Esophagus mucosa (tissue), 1 donor: ENCODE measurements around the gene KCNH1. TPM values are rescaled to one million over a fixed set of nuclear protein-coding genes. Genes with fewer than 3 reads are reported as not detected.
A peak's percentile ranks its signal among the peaks of the same experiment; 100 is the strongest.
"Not testable (repeated sequence)": the region's sequence is repeated elsewhere in the genome, so short reads cannot be mapped to it uniquely, and the experiment has no call there.

Experiments used
- ATAC-seq: fragments of 200-7000 bp; cut with Tn5 transposase; one replicate; pipeline ENCODE4 v1.9.1; 2020
- total RNA-seq: library from RNA; stranded (reverse); gene quantifications from one replicate; pipeline ENCODE4 v1.2.4, GENCODE V29; 2023
- donor health status: DM: yes; HTN: yes; CAD: no.

The KCNH1 gene
- total RNA-seq, 1 donor from 2014 or later = 1.2 TPM

DNA sequence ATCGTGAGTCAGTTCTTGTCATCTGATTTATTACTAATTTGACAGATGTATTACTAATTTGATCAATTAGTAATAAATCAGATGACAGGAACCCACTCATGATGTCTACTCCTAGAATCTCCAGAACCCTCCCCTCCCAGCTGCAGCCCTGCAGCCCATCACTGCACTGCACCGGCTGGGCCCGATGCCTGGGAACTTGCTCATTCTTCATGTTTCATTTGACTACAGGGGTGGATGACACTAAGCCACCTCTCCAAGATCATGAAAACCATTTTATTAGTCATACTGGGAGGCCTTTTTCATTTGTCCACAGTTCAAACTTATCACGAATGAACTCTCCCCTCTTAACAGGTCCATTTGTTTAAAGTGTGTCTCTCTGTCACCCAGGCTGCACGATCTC lies 41.0 kb downstream of the KCNH1 start:
- no peak for ATAC-seq

DNA sequence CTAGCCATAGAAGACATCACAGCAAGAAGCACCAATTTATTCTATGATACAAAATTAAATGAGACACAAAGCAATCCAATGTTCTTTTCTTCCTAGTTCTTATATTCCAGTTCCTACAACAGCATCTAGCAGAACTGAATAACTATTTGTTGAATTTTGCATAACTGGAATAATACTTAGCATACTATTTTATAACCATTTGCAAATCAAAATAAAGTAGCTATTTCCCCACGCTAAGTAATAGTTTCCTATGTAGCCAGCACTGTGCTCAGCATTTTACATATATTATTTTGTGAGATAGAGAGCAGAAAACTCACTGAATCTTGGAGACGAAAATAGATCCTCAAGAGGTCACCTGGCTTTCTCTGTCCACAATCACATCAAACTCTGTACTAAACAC lies 42.1 kb downstream of the KCNH1 start:
- no peak for ATAC-seq

DNA sequence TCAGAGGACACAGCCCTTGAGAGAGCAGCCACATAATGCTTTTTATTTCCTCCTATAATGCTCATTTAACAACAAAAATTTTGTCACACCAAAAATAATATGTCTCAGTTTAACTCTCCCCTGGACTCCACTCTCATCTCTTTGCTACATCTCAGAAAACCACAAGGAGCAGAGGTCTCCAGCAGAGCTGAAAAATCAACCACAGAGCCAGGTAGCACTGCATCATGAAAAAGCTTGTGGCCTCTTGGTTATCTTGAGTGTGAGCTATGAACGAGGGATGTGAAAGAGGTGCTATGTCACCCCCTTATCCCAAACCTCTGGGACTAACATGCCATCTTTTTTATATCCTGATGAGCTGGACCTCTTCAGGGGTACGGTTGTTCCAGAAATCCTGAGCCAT lies 44.4 kb downstream of the KCNH1 start:
- ATAC-seq = no peak

DNA sequence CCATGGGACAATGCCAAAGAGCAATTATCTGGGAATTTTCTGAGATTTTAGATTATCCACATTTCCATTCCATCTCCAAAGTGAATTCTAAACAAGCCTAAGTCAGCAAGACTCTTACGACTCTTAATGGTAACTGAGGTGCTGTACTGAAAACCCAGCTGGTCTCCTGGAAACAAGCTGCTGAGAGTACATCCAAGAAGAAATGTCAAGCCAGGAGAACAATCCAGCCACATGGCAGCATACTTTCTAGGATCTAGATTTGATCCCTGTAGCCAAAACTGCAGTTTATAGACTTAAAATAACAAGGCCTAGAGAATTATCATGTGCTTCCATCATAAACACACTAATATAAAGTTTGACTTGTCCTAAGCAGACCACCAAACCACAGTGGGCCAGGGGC lies 45.8 kb downstream of the KCNH1 start:
- no peak for ATAC-seq

DNA sequence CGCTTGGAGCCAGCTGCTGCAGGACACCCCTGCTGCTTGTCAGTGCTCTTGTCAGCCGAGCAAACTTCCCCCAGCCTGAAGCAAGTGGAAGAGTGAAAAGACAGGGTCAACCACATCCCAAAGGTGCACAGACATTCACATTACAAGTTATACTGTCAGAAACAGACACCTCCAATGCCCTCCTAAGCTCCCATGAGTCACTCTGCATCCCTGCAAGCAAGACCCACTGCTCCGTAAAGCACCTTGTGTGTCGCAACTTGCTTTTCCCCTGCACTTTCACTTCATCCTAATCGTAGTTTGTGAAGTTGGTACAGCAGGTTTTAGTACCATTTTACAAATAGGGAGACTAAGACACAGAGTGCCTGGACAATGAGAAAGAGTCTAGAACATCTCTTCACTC lies 51.1 kb downstream of the KCNH1 start:
- ATAC-seq = peak; percentile 60

DNA sequence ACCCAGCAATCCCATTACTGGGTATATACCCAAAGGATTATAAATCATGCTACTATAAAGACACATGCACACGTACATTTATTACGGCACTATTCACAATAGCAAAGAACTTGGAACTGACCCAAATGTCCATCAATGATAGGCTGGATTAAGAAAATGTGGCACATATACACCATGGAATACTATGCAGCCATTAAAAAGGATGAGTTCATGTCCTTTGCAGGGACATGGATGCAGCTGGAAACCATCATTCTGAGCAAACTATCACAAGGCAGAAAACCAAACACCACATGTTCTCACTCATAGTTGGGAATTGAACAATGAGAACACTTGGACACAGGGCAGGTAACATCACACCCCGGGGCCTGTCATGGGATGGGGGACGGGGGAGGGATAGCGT lies 52.5 kb downstream of the KCNH1 start:
- not testable (repeated sequence) for ATAC-seq

DNA sequence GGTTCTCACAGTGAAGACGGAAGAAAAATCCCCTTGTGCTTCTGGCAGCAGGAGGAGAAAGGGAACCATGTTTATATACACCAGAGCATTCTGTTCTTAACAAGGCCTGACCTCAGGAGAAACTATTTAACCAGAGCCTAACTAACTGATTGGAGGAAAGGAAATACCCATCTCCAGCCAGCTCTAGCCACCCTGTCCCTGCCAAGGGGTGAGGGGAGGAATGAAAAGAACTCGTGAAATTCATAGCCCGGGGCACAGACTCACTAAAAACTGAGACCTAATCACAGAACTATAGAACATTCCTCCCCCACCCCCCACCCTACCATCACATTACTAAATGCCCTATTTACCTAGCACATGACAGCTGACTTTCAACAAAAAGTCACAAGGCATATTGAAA lies 65.0 kb downstream of the KCNH1 start:
- no peak for ATAC-seq

DNA sequence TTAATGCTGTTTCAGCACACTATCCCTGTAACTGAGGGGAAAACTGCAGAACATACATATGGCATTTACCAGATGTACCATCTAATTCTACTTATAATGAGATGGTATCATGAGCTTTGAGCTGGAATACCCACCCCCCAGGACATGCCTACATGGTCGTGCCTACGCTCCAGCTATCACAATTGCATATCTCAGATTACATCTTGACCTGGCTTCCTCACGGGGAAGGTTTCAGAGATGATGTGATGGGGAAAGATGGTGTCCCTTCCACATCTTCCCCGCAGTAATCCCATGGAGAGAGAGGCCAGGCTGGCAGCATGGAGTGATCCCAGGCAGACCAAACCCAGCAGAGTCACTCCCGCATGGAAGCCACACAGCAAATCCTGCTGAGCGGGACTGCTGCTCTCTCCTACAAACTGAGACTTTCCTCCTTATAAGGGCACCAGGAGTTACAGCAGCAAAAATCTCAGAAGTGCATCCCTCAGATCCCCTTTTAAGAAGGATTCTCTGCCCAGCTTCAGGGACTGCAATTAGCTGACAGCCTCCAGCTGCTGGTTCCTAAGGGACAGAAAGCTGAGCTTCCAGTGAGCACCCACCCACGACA lies 67.1 kb downstream of the KCNH1 start:
- ATAC-seq = no peak

DNA sequence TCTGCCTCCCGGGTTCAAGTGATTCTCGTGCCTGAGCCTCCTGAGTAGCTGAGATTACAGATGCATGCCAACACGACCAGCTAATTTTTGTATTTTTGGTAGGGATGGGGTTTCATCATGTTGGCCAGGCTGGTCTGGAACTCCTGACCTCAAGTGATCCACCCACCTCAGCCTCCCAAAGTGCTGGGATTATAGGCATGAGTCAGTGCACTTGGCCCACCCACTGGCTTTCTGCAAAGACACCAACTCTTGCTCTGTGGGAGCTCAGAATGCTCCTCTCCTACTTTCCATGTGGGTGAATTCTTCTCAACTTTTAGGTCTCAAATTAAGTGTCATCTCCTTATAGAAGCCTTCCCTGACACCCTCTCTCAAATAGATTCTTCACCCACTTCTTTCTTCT lies 92.1 kb downstream of the KCNH1 start:
- not testable (repeated sequence) for ATAC-seq

DNA sequence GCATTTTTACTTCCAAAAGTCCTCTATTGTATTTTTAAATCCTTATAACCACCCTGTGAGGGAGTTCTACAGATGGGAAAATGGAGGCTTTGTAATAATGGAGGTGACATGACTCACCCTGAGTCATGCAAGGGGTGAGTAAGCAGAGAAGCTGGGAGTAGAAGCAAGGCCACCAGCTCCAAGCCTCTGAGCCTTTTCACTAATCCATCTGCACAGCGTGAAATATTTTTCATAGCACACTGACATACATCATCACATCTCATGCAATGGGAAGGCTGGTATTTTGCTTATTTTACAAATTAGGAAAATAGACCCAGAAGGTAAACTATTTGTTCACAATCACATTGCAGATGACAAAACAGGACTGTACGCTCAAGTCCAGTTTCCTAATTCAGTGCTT lies 96.9 kb downstream of the KCNH1 start:
- ATAC-seq = peak; percentile 100

DNA sequence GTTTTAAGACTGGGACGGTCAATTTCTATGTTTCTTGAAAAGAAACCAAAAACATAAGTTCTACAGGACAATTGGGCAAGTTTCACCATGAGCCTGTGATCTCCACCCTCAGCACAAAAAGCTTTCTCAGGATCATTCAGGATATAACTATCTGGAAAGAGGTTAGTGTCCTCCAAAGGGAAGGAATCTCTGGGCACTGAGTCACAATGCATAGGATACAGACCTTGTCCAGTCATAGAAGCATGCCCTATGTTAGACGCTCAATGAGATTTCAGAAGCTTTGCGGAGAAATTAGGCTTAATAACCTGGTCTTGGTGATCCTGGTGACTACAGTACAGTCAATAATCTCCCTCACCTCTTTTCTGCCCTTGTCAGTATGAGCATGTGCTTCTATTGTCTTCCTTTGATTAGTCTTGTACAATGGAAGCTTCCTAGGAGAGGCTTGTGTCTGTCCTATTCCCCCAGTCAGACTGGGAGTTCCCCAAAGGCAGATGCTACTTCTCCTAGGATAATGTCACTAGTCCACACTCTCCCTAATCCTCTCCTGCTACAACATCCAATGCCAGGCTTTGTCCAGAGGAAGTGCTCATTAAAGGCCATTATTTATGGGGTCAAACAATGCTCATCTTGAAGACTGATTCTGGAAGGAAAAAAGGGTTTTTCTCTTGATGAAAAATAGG lies 97.4 kb downstream of the KCNH1 start:
- ATAC-seq = peak; percentile 52

DNA sequence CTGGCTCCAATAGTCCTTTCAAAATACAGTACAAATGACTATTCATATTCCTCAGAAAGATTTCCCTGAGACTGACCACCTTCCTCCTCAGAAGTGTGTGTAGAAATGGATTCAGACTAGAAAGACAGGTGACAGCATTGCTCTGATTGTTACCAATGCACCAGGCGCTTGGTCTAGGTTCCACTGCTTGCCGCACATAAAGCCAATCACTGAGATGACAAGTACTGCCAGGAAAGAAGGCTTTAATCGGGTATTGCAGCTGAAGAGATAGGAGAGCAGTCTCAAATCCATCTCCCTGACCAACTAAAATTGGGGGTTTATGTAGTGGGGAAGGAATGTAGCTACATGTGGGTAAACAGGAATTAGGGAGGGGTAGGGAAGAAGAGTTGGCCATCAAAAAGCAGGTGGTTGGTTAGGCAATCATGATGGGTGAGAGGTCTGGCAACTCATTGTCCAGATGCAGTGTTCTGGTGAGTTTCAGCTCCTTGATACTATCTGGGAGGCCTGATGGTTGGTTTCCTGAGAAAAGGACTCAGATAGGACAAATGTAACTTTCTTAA lies 98.0 kb downstream of the KCNH1 start:
- no peak for ATAC-seq

DNA sequence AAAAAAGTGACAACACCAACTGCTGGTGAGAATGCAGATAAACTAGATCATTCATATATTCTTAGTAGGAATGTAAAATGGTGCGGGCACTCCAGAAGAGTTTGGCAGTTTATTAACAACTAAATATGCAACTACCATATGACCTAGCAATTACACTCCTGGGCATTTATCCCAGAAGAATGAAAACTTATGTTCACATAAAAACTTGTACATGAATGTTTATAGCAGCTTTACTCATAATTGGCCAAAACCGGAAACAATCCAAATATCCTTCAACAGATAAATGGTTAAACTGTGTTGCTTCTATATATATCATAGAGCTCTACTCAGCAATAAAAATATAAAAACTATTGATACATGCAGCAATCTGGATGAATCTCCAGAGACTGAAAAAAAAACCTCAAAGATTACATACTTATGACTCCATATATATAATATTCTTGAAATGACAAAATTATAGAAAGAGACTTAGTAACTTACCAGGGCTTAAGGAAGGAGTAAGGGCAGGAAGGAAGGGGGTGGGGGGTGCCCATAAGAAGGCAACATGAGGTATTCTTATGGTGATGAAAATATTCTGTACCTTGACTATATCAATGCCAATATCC lies 99.9 kb downstream of the KCNH1 start:
- ATAC-seq = no peak

DNA sequence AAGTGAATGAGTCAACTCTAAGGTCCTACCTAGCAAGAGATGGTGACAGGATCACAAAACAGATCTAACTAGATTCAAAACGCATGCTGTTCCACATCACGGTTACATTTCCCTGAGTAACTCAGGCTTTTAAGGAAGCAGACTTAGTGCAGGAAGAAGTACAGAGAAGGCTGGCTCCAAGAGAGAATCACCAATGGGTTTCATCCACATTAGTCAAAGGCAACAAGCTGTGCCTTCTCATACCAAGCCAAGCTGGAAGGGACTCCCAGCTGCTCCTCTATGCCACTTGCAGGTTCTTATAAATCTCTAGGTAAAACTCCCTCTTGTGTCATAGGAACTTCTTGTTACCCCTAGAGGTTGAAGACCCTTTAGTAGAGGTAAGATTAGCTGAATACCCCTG lies 109.0 kb downstream of the KCNH1 start:
- ATAC-seq = no peak

DNA sequence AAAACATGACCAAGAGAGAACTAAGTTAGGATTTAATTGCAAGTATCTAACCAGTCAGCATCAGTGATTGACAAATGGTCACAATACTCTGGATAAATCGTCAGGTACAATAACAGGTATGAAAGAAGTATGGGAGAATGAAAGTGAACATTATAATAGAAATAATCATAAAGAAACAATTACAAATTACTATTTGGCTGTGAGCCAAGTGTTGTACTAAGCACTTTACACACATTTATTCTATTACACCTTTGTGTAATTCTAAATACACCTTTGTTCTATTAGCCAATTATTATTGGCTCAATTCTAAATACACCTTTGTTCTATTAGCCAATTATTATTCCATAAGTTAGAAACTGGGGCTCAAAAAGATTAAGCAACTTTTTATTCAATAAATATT lies 114.7 kb downstream of the KCNH1 start:
- no peak for ATAC-seq

DNA sequence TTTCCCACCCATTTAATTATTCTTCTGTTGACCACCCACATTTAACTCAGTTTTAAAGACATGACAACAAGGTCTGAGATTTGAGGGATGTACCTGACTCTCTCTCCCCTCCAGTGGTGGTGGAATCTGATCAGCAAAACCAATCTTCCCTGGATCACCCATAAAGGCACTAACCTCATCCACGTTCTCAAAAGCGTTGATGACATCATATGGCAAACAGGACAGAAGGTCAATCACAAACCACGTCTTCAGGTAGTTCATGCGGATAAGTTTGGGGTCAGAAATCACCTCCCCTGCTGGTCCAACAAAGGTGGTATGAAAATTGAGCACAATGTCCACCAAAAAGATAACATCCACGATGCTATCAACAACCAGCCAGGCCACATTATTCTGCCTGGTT lies 115.3 kb downstream of the KCNH1 start:
- ATAC-seq = no peak

DNA sequence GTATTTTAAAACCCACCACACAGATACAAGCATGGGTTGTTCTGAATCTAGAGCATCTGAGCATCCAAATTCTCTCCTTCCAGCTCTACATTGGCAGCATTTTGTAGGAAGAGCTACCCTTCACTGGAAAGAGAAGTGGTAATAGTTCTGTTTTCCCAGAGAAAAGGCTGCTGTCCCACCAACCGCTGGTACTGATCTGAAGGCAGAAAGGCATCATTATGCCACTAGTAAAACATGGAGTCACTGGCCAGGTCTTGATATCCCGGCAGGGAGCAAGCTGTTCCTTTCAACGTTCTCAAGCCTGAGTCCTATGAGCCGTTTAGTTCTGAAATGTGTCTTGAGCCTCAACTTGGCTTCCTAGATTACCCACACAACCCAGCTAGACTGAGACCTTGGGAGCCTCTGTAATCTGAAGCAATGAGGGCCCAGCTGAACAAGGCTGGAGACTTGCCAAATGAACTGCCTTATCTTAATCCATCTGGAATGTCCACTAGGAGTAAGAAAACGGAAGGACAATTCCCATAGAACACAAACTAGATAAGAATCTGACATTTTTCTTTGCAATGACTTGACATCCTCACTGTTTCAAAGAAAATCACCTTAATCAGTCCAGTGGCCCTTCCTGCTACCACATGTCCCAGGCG lies 116.8 kb downstream of the KCNH1 start:
- ATAC-seq = no peak

DNA sequence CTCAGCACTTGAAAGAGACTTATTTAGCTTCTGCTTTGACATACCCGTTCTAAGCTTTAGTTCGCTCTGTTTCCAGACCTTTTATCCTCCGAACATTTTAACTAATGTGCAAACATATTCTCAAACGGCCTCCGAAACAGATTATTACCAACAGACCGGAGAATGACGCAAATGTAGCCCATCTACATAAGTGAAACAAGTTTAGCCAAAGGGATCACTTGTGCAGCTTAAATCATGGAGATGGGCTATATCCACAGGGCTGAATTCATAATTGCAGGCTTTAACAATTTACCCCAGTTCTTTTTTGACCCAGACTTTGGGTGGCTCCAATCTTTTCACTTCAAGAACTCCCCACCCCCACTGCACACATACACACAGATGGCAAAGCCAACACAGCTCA lies 119.7 kb downstream of the KCNH1 start:
- ATAC-seq = no peak

DNA sequence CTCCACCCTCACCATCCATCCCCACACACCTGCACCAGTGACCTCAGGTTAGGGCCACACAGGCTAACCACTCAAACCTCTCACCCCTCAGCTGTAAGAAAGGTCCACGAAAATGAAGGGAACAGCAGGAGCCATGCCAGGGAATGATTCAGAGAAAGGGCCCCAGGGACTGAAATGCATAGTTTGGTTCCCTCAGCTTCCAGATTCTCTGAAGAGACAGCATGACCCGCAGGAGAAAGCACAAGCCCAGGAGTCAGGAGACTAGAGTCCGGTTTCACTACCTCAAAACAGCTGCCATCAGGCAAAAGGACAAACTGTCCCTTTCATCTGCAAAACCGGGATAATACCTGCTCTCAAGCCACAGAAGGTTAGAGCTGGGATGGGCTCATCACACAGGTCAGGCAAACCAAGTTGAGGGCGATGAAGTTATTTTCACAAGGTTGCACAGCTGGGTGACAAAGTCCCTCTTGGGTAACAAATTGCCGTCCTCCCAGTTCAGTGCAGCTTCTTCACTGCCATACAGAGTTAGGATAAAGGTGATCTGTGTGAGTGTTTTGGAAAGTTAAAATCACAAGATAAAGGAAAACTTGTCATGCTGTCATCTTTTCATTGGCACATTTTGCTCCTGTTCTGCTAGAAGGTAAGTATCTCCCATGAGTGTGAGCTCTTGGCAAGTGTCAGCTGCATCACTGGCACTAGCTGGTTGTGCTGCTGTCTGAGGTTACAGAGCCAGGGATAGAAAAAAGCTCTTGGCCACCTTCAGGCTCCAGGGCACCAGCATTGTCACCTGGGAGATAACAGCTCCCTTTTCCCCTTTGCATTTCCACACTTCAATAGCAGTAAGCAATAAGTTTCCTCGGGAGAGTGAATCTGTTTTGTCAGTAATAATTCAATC lies 120.4 kb downstream of the KCNH1 start:
- ATAC-seq = no peak

DNA sequence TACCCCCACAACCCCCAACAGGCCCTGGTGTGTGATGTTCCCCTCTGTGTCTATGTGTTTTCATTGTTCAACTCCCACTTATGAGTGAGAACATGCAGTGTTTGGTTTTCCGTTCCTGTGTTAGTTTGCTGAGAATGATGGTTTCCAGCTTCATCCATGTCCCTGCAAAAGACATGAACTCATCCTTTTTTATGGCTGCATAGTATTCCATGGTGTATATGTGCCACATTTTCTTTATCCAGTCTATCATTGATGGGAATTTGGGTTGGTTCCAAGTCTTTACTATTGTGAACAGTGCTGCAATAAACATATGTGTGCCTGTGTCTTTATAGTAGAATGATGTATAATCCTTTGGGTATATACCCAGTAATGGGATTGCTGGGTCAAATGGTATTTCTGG lies 122.8 kb downstream of the KCNH1 start:
- ATAC-seq = not testable (repeated sequence)

DNA sequence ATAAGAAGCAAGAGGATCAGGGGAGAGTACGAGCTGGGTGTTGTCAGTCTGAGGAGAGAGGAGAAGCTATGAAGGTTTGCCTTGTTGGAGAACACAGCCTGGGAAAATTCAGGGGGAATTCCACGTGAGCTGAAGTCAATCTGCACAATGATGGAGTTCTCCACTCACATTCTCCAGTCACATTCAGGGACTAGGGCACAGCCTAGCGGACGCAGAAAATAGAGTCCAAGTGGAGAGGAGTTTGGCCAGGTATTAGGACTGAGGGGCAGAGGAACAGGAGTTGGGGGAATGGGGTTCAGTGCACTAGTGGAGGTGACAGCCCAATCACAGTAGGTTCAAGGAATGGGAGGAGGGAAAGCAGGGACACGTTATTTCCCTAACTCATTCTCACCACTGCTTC lies 124.0 kb downstream of the KCNH1 start:
- no peak for ATAC-seq

DNA sequence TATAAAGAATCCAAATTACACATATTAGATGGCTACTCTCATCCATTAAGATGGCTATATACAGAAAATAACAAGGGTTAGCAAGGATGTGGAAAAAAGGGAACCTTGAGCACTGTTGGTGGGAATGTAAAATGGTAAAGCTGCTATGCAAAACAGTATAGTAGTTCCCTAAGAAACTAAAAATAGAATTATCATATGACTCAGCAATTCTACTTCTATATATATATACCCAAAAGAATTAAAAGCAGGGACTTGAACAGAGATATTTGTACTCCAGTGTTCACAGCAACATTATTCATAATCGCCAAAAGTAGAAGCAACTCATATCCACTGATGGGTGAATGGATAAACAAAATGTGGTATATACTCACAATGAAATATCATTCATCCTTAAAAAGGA lies 126.1 kb downstream of the KCNH1 start:
- ATAC-seq = no peak

DNA sequence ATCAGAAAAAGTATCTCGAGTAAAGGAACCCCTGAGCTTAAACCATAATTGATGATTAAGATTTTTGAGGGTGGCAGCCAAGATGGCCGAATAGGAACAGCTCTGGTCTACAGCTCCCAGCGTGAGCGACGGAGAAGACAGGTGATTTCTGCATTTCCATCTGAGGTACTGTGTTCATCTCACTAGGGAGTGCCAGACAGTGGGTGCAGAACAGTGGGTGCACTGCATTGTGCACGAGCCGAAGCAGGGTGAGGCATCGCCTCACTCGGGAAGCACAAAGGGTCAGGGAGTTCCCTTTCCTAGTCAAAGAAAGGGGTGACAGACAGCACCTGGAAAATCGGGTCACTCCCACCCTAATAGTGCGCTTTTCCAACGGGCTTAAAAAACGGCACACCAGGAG lies 138.0 kb downstream of the KCNH1 start:
- ATAC-seq = not testable (repeated sequence)
